GM12874 (cell line): ENCODE data around the gene SSPN.

Experiments
- CTCF ChIP-seq: IDR thresholded peaks from 2 replicates; pipeline ENCODE4 v1.5.1; 2011; ENCODE audit warnings: low read depth, mild to moderate bottlenecking, control low read depth, low read length, moderate library complexity; ENCODE audit not compliant: insufficient read depth

SSPN gene

DNA sequence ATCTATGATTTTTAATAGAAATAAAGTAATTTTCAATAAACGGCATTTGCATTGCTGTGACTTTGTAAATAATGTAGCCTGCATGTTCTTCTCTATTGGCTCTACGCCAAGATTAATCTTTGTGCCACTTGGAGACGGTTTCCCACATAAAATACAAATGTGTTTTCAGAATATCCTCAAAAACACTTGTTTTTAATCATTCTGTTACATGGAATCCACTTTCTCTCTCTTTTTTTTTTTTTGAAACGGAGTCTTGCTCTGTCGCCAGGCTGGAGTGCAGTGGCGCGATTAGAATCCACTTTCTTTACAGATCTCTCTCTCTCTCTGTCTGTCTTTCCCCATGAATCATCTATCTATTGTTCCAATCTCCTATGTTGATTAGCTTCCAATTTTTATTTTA, 22.8 kb upstream of the SSPN start:
- TF ChIP-seq CTCF, result no peak

DNA sequence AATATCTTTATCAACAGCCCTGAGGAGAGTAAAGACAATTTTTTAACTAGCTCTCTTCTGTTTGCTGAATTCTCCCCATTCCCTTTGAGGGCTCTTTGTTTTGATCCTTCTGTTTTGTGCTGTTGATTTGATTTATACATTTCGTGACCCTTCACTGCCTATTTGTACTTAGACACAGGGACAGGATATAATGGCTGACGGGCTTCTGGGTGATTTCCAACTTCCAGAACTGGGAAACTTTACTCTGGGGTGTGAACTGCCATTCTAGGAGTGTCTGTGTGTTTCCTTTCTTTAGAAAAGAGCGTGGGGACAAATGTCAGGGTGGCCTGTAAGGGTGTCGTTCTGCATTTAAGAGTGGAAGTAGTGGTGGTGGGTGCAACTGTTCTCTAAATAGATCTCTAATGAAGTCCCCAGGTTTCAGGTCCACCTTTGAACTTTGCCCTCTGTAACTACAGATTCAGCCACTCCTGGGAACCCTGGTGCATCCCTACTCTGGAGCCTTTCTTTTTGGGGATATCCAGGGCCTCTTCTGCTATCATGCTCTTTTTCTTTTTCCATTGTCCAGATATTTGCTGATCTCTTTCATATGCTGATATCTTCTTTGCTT, 22.3 kb upstream of the SSPN start:
- TF ChIP-seq CTCF, result no peak

- no peak for TF ChIP-seq CTCF
Observed at GRCh38 chr12:26176725-26177124, 18.6 kb upstream of the SSPN start.

GRCh38 chr12:26177283-26177682, 18.1 kb upstream of the SSPN start:
- no peak for TF ChIP-seq CTCF

DNA sequence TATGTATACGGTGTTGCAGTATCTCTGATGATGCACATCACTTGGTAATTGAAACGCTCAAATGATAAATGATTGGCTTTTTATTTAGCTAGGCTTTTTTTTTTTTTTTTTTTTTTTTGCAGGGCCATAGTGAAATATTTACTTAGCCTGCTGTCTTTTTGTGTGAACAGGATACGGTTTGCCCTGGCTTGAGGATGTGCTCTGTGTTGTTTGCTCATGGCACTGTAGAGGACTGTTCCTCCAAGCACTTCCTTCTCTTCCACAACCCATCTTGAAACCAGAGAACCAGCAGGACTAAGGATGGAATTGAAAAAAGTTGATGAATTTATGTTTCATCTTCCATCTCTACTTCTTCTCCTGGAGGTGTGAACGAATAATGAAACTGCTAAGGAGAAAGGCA, 15.5 kb upstream of the SSPN start:
- TF ChIP-seq CTCF, result no peak

- TF ChIP-seq CTCF, result no peak
Observed at GRCh38 chr12:26182377-26182776, 13.0 kb upstream of the SSPN start.

DNA sequence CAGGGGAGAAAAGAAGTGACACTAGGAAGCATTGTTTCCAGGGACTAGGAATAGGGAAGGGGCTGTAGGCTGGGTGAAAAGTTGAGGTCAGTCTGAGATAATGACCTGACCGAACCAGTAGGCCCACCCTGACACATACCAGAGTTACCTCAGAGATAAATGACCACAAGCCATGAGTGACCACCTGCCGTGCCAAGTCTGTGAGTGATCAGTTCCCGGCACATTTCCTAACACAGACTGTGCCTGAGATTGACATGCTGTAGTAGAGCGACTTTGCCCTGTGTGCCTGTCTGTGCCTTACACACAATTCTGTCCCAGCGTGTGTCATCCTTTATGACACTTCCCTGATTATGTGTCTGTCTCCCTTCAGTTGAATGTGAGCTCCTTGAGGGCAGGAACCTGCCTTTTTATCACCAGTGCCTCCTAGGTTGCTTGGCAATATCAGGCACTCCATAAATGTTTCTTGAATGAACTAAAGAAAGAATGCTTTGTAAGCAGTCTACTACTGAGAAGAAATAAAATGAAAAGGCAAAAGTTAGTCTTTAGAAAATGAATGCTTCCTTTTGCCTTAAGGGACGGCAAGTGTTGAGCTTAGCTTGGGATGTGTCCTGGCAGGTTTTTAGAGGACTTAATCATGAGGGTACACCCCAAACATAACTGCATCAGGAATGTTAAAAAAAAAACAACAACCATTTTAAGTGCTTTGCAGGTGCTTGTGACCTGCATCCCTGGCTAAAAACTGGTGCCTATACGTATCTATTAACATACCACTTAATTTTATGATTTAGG, 9.6 kb upstream of the SSPN start:
- no peak for TF ChIP-seq CTCF
